Endothelial cell of umbilical vein (primary cell): ENCODE results near the gene FAM117B.

Source experiments
- EZH2 ChIP-seq: IDR thresholded peaks from 2 replicates; pipeline ENCODE4 v1.6.1; 2012; ENCODE audit warnings: borderline replicate concordance, low read depth, mild to moderate bottlenecking, moderate library complexity, low read length, inconsistent platforms; ENCODE audit not compliant: severe bottlenecking
- FOS ChIP-seq: IDR thresholded peaks from 2 replicates; pipeline ENCODE4 v1.6.1; 2011; ENCODE audit warnings: mild to moderate bottlenecking, low read length, moderate library complexity, borderline replicate concordance; ENCODE audit not compliant: insufficient read depth
- JUN ChIP-seq: IDR thresholded peaks from 2 replicates; pipeline ENCODE4 v1.6.1; 2011; ENCODE audit warnings: borderline replicate concordance, low read depth; ENCODE audit not compliant: insufficient read length, insufficient read depth
- MAX ChIP-seq: IDR thresholded peaks from 2 replicates; pipeline ENCODE4 v1.6.1; 2011; ENCODE audit not compliant: insufficient read depth, insufficient read length
- MYC ChIP-seq: IDR thresholded peaks from one replicate; pipeline ENCODE4 v1.6.1; 2011; ENCODE audit warnings: mild to moderate bottlenecking, low read depth, low read length
- POLR2A ChIP-seq: IDR thresholded peaks from 2 replicates; pipeline ENCODE4 v1.6.1; 2012; ENCODE audit warnings: low read depth, mild to moderate bottlenecking, control low read depth, low read length
- POLR2AphosphoS5 ChIP-seq: IDR thresholded peaks from 2 replicates; pipeline ENCODE4 v1.6.1; 2012; ENCODE audit warnings: low read depth, mild to moderate bottlenecking, control low read depth, low read length, moderate library complexity; ENCODE audit not compliant: insufficient read depth
- TF ChIP-seq, protein P1 (sequence below), 2 donors: IDR thresholded peaks; 1 replicate in 1 of 2; 2 replicates in 1 of 2; pipeline ENCODE4 v1.5.1; 2011; ENCODE audit warnings: low read length in 2 of 2, mild to moderate bottlenecking in 2 of 2, moderate library complexity in 2 of 2, control low read depth in 1 of 2, inconsistent platforms in 1 of 2, low read depth in 1 of 2; ENCODE audit not compliant: insufficient read depth in 1 of 2; ENCODE audit errors: extremely low read depth in 1 of 2

- TF ChIP-seq POLR2A (no peak), POLR2AphosphoS5 (no peak), JUN (no peak), EZH2 (no peak), FOS (no peak), MAX (no peak), MYC (no peak)
- TF ChIP-seq, protein P1, sequence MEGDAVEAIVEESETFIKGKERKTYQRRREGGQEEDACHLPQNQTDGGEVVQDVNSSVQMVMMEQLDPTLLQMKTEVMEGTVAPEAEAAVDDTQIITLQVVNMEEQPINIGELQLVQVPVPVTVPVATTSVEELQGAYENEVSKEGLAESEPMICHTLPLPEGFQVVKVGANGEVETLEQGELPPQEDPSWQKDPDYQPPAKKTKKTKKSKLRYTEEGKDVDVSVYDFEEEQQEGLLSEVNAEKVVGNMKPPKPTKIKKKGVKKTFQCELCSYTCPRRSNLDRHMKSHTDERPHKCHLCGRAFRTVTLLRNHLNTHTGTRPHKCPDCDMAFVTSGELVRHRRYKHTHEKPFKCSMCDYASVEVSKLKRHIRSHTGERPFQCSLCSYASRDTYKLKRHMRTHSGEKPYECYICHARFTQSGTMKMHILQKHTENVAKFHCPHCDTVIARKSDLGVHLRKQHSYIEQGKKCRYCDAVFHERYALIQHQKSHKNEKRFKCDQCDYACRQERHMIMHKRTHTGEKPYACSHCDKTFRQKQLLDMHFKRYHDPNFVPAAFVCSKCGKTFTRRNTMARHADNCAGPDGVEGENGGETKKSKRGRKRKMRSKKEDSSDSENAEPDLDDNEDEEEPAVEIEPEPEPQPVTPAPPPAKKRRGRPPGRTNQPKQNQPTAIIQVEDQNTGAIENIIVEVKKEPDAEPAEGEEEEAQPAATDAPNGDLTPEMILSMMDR (IDR thresholded peaks at IDR 0.05; ENCODE audit: extremely low read depth in 1 of 2, insufficient read depth in 1 of 2, low read depth in 1 of 2, low read length in 2 of 2), result no peak
Measured at GRCh38 chr2:202771741-202772460, 137.1 kb downstream of the FAM117B start.
